DND-41 (cell line): ENCODE measurements around the gene CHMP4A.

Experiments used
- EZH2 ChIP-seq: IDR thresholded peaks from 3 replicates; pipeline ENCODE4 v1.6.1; 2012; ENCODE audit warnings: borderline replicate concordance, low read depth, mild to moderate bottlenecking, moderate library complexity, low read length, inconsistent platforms; ENCODE audit not compliant: severe bottlenecking
- TF ChIP-seq, protein P1 (sequence below): IDR thresholded peaks from 2 replicates; pipeline ENCODE4 v1.5.1; 2012; ENCODE audit warnings: borderline replicate concordance, low read length, moderate library complexity, mild to moderate bottlenecking; ENCODE audit not compliant: poor library complexity, severe bottlenecking; ENCODE audit errors: extremely low read depth

GRCh38 chr14:24219080-24219479 is 5.8 kb upstream of the CHMP4A start:
- TF ChIP-seq, protein P1, sequence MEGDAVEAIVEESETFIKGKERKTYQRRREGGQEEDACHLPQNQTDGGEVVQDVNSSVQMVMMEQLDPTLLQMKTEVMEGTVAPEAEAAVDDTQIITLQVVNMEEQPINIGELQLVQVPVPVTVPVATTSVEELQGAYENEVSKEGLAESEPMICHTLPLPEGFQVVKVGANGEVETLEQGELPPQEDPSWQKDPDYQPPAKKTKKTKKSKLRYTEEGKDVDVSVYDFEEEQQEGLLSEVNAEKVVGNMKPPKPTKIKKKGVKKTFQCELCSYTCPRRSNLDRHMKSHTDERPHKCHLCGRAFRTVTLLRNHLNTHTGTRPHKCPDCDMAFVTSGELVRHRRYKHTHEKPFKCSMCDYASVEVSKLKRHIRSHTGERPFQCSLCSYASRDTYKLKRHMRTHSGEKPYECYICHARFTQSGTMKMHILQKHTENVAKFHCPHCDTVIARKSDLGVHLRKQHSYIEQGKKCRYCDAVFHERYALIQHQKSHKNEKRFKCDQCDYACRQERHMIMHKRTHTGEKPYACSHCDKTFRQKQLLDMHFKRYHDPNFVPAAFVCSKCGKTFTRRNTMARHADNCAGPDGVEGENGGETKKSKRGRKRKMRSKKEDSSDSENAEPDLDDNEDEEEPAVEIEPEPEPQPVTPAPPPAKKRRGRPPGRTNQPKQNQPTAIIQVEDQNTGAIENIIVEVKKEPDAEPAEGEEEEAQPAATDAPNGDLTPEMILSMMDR: no peak
- no peak for TF ChIP-seq EZH2
